ENCODE data around the gene ZNF662. TPM values are rescaled to one million over a fixed set of nuclear protein-coding genes. Genes with fewer than 3 reads are reported as not detected.

Gene ZNF662
- total and polyA plus RNA-seq, 2 experiments from 2014 or later: 0.07 TPM; not detected in 1

DNA sequence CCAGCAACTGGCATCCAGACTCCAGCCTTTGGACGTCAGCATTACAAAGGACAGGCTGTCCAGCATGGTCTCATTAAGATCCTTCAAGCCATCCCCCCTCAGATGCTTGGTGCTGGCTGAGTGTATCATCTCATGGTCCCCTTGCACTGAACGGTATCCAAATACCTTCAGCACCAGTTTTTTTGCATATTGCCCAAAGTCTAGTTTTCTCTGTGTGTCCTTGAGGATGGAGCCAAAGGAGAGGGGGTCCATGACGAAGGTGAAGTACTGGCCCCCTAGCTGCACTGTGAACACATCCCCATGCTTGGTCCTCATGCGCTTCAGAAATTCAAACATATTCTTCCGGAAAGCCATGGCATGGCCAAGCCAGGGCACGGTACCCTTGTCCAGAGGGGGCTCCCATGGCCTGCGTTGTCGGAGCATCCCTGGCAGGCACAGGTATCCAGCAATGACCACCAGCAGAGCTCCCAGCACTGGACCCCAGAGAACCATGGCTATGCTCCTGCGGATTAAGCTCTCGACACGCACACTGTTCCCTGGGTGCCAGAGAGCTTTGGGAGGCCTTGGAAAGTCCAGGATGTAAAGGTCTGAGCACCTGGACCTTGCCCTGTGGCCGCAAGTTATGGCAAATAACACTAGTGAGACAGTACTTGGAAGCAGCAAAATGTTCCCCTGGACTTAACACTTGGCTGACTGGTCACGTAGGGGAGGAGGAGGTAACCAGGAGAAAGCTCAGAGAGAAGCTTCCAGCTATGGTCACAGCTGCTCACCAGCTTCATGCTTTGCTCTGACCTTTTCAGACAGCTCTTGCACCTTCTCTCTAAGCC lies 30.4 kb upstream of the ZNF662 start, which contains the start of gene CYP8B1:
Gene CYP8B1 (minus strand): TSS at position 555 of the 827 bp plus-strand sequence. CDS start 63 bp downstream, at position 492.
- no peak within 1 kb of the TSS for H3K4me3 ChIP-seq
- no peak for TF ChIP-seq EZH2 (IDR thresholded peaks at IDR 0.05; ENCODE audit: borderline replicate concordance)
- TF ChIP-seq EZH2phosphoT487 (IDR thresholded peaks at IDR 0.05; ENCODE audit: low read depth, severe bottlenecking, unreplicated experiment): no peak
- TF ChIP-seq, protein P1, sequence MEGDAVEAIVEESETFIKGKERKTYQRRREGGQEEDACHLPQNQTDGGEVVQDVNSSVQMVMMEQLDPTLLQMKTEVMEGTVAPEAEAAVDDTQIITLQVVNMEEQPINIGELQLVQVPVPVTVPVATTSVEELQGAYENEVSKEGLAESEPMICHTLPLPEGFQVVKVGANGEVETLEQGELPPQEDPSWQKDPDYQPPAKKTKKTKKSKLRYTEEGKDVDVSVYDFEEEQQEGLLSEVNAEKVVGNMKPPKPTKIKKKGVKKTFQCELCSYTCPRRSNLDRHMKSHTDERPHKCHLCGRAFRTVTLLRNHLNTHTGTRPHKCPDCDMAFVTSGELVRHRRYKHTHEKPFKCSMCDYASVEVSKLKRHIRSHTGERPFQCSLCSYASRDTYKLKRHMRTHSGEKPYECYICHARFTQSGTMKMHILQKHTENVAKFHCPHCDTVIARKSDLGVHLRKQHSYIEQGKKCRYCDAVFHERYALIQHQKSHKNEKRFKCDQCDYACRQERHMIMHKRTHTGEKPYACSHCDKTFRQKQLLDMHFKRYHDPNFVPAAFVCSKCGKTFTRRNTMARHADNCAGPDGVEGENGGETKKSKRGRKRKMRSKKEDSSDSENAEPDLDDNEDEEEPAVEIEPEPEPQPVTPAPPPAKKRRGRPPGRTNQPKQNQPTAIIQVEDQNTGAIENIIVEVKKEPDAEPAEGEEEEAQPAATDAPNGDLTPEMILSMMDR (IDR thresholded peaks at IDR 0.05; ENCODE audit: poor library complexity): no peak
- H3K27me3 ChIP-seq: peaks cover 3% of the 10 kb centered on the region
- no peaks in the 10 kb centered on the region for H3K79me2 ChIP-seq
- DNase-seq (ENCODE audit: low spot score): peak; percentile 31
- no peak within 1 kb of the TSS for H2AFZ ChIP-seq
- no peaks in the 10 kb centered on the region for H4K20me1 ChIP-seq (ENCODE audit: insufficient read depth, poor library complexity, severe bottlenecking)
- H3K4me2 ChIP-seq: no peak within 1 kb of the TSS
- no peaks in the 10 kb centered on the region for H3K9me3 ChIP-seq (ENCODE audit: low read depth)
- peaks cover 5% of the 10 kb centered on the region for H3K4me1 ChIP-seq (ENCODE audit: insufficient read depth)
- 86% methylated on average over 13 of the region's 13 CpGs for WGBS (ENCODE audit: low lambda C conversion rate, missing lambda C conversion rate)
- H3K27ac ChIP-seq: peak within 1 kb of the TSS; percentile 55
- H3K36me3 ChIP-seq (replicated peaks; ENCODE audit: insufficient read depth, low read depth): no peaks in the 10 kb centered on the region
- no peaks in the 10 kb centered on the region for H3K9me2 ChIP-seq (replicated peaks; ENCODE audit: insufficient read depth)

DNA sequence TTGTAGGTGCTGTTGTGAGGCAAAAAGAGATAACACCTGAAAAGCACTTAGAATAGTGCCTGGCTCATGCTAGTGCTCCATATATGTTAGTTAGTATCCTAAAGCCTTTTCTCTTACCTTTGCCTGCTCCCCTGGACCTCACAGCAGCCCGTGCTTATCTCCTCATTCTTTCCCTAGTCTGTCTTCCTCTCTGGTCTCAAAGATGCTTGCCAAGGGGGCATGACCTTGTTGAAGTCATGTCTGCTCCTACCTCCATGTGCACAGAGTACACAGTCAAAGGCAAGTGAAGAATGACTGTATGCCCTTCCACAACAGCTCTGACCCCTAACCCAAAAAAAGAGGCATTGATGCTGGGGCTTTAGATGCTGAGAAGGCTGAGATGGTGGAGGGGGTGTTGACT lies 29.5 kb upstream of the ZNF662 start:
- no peaks in the 10 kb centered on the region for H3K36me3 ChIP-seq (replicated peaks; ENCODE audit: insufficient read depth, low read depth)
- 67% methylated on average over 1 of the region's 1 CpG for WGBS (ENCODE audit: low lambda C conversion rate, missing lambda C conversion rate)

DNA sequence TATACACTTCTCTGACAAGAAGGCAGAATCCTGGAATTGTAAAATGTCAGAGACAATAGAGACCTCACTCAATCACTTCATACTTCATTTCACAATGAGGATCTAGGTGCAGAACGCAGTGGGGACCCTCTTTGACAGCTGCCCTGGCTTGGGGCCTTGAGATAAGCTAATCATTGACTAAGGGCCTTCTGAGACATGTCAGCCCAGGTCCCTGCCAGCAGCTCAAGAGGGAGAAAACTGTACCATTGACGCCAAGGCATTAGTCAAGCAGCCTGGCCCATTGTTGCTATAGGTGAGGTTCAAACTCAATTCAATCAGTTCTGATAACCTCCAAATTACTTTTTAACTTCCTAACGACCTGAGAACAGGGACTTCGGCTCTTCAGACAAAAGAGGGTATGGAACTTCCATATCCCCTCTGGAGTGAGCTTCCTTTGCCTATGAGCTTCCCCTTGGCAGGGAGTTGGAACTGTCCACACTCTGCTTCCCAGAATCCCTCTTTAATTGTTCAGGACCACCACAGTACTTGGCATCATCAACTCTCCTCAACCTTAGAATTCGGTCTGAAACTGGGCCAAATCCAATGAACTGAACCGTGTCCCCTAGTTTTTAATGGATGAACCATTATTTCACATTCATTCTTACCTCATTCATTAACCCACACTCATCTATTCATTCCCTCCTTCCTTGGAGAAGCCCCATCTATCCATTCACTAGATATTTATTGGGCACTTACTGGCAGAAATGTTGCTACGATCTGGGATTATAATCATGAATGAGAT lies 28.8 kb upstream of the ZNF662 start:
- H3K4me2 ChIP-seq: no peak overlapping the region
- no peaks in the 10 kb centered on the region for H3K9me2 ChIP-seq (replicated peaks; ENCODE audit: insufficient read depth)
- peaks cover 5% of the 10 kb centered on the region for H3K4me1 ChIP-seq (ENCODE audit: insufficient read depth)
- 72% methylated on average over 7 of the region's 7 CpGs for WGBS (ENCODE audit: low lambda C conversion rate, missing lambda C conversion rate)
- no peaks in the 10 kb centered on the region for H4K20me1 ChIP-seq (ENCODE audit: insufficient read depth, poor library complexity, severe bottlenecking)
- no peak overlapping the region for H2AFZ ChIP-seq
- H3K4me3 ChIP-seq: no peak overlapping the region
- H3K36me3 ChIP-seq (replicated peaks; ENCODE audit: insufficient read depth, low read depth): no peaks in the 10 kb centered on the region
- DNase-seq (ENCODE audit: low spot score): no peak
- H3K79me2 ChIP-seq: no peaks in the 10 kb centered on the region
- no peak for TF ChIP-seq EZH2 (IDR thresholded peaks at IDR 0.05; ENCODE audit: borderline replicate concordance)
- TF ChIP-seq, protein P1 (IDR thresholded peaks at IDR 0.05; ENCODE audit: poor library complexity): no peak
- H3K27me3 ChIP-seq: peaks cover 3% of the 10 kb centered on the region
- H3K9me3 ChIP-seq (ENCODE audit: low read depth): no peaks in the 10 kb centered on the region
- H3K27ac ChIP-seq: no peak overlapping the region

More for the DNA sequence above, 29.5 kb upstream of the ZNF662 start:
- no peak for TF ChIP-seq EZH2phosphoT487 (IDR thresholded peaks at IDR 0.05; ENCODE audit: low read depth, severe bottlenecking, unreplicated experiment)
- TF ChIP-seq, protein P1 (IDR thresholded peaks at IDR 0.05; ENCODE audit: poor library complexity): no peak
- no peak for TF ChIP-seq EZH2 (IDR thresholded peaks at IDR 0.05; ENCODE audit: borderline replicate concordance)
- no peak overlapping the region for H3K4me2 ChIP-seq
- H3K9me3 ChIP-seq (ENCODE audit: low read depth): no peaks in the 10 kb centered on the region
- H3K27ac ChIP-seq: peak overlapping the region; percentile 55
- H3K27me3 ChIP-seq: peaks cover 3% of the 10 kb centered on the region
- H3K9me2 ChIP-seq (replicated peaks; ENCODE audit: insufficient read depth): no peaks in the 10 kb centered on the region
- no peaks in the 10 kb centered on the region for H4K20me1 ChIP-seq (ENCODE audit: insufficient read depth, poor library complexity, severe bottlenecking)
- no peak overlapping the region for H2AFZ ChIP-seq
- no peak overlapping the region for H3K4me3 ChIP-seq
- peaks cover 5% of the 10 kb centered on the region for H3K4me1 ChIP-seq (ENCODE audit: insufficient read depth)
- no peak for DNase-seq (ENCODE audit: low spot score)
- no peaks in the 10 kb centered on the region for H3K79me2 ChIP-seq
